Measurements from ENCODE around the gene CCNQ.

DNA sequence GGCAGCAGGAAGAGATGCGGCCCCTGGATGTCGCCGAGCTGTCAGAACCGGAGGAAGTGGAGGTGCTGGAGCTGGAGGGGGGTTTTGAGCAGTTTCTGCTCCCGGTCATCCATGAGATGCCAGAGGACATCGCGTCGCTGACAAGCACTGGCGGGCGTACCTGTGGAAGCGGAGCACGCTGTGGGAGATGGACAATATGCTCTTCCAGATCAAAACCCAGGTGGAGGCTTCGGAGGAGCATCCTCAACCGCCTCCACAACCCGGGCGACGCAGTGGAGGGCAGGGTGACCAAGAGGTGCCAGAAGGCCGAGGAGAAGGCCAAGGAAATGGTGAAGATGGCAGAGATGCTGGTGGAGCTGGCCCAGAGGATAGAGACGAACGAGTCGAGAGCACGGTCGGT is 7.6 kb upstream of the CCNQ start:
- TF ChIP-seq, protein P1, sequence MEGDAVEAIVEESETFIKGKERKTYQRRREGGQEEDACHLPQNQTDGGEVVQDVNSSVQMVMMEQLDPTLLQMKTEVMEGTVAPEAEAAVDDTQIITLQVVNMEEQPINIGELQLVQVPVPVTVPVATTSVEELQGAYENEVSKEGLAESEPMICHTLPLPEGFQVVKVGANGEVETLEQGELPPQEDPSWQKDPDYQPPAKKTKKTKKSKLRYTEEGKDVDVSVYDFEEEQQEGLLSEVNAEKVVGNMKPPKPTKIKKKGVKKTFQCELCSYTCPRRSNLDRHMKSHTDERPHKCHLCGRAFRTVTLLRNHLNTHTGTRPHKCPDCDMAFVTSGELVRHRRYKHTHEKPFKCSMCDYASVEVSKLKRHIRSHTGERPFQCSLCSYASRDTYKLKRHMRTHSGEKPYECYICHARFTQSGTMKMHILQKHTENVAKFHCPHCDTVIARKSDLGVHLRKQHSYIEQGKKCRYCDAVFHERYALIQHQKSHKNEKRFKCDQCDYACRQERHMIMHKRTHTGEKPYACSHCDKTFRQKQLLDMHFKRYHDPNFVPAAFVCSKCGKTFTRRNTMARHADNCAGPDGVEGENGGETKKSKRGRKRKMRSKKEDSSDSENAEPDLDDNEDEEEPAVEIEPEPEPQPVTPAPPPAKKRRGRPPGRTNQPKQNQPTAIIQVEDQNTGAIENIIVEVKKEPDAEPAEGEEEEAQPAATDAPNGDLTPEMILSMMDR (IDR thresholded peaks at IDR 0.05) = no peak
- TF ChIP-seq POLR2A (IDR thresholded peaks at IDR 0.05) = no peak
